GM06990 (cell line): ENCODE results near the gene HS3ST4.
"Not testable (repeated sequence)": the region's sequence is repeated elsewhere in the genome, so short reads cannot be mapped to it uniquely, and the experiment has no call there.

ENCODE experiments used
- DNase-seq: peaks from one replicate; pipeline ENCODE4 v3.0.0-alpha.2; 2011; ENCODE audit not compliant: insufficient read length; ENCODE audit errors: extremely low read depth
- H3K27me3 ChIP-seq: replicated peaks from 2 replicates; pipeline ENCODE4 v1.6.0; 2011; ENCODE audit warnings: low read length; ENCODE audit not compliant: control insufficient read depth, insufficient read depth
- H3K36me3 ChIP-seq: 2 replicates; pipeline ENCODE4 v1.5.1; 2011; ENCODE audit warnings: low read length; ENCODE audit not compliant: control insufficient read depth, insufficient read depth
- H3K4me3 ChIP-seq: replicated peaks from 2 replicates; pipeline ENCODE4 v1.5.1; 2011; ENCODE audit warnings: low read depth, mild to moderate bottlenecking, control low read depth, low read length
- TF ChIP-seq, protein P1 (sequence below): IDR thresholded peaks from 2 replicates; pipeline ENCODE4 v1.5.1; 2011; ENCODE audit warnings: low read length, control low read depth, mild to moderate bottlenecking, inconsistent platforms; ENCODE audit not compliant: insufficient read depth, poor library complexity, severe bottlenecking

Gene HS3ST4

DNA sequence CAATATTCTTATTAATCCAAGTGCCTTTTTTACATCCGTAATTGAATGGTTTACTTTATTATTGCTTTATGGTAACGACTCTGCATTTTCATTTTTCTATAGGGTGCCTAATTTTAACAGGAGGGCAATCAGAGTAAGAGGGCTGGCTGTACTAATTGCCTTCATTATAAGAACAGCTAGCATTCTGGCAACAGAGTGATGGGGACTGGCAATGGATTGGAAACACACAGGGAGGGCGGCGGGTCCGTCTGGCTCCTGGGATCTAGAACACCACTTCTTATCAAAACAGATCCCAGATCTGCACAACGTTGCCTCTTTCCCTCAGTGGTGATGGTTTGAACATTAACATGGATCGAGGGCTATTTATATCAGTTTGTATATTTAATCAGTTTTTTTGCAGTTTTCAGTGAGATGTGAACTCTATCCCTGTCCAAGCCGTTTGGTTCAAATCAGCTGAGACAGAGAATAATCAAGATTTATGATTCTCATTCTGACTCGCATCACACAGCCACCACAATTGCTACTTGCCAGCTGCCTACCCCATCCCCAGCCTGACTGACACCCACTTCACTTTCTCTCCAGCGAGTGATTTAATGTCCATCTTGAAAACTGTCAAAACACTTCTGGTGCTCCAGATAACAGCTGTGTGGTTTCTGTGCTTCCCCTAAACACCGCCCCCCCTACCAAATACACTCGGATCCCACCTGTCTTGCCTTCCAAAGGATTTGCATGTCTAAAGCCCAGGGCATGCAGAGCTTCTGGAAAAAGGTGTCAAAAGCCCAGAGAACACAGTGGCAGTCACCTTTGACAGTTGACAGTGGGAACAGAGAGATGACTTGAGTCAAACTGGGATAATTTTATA is 327.9 kb downstream of the HS3ST4 start:
- no peaks in the 10 kb centered on the region for H3K36me3 ChIP-seq
- DNase-seq = no peak
- H3K4me3 ChIP-seq = no peak overlapping the region
- TF ChIP-seq, protein P1, sequence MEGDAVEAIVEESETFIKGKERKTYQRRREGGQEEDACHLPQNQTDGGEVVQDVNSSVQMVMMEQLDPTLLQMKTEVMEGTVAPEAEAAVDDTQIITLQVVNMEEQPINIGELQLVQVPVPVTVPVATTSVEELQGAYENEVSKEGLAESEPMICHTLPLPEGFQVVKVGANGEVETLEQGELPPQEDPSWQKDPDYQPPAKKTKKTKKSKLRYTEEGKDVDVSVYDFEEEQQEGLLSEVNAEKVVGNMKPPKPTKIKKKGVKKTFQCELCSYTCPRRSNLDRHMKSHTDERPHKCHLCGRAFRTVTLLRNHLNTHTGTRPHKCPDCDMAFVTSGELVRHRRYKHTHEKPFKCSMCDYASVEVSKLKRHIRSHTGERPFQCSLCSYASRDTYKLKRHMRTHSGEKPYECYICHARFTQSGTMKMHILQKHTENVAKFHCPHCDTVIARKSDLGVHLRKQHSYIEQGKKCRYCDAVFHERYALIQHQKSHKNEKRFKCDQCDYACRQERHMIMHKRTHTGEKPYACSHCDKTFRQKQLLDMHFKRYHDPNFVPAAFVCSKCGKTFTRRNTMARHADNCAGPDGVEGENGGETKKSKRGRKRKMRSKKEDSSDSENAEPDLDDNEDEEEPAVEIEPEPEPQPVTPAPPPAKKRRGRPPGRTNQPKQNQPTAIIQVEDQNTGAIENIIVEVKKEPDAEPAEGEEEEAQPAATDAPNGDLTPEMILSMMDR = no peak
- no peaks in the 10 kb centered on the region for H3K27me3 ChIP-seq

DNA sequence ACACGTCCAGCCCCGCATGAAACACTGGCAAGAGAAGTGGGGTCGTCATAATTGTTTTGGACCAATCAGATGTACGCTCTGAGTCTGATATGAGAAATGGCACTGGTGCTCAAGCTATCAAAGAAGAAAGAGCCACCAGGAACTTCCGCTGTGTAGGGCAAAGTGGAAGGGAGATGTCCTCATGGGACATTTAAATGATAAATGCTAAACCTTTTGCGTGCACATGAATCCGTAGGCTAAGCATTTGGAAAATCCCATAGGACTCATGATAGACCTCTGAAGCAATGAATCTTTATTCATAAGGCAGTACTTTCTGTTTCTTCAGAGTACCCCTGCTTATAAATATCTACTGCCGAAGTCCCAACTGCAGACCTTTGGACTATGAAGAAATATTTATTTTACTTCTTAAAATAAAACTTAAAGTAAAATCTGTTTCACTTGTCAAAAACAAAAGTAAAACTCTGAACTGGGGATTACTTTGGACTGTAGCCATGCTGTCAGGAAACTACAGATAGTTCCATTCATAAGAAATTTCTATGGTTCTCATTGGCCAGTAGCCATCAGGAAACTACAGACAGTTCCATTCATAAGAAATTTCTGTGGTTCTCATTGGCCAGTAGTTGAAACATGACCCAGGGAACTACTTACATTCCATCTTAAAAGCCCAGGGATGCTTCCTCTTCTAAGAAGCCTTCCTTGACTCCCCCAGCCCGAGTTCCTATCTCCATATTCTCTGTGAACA is 335.1 kb downstream of the HS3ST4 start:
- DNase-seq = no peak
- H3K4me3 ChIP-seq = no peak overlapping the region
- no peaks in the 10 kb centered on the region for H3K27me3 ChIP-seq
- TF ChIP-seq, protein P1 = no peak
- no peaks in the 10 kb centered on the region for H3K36me3 ChIP-seq

DNA sequence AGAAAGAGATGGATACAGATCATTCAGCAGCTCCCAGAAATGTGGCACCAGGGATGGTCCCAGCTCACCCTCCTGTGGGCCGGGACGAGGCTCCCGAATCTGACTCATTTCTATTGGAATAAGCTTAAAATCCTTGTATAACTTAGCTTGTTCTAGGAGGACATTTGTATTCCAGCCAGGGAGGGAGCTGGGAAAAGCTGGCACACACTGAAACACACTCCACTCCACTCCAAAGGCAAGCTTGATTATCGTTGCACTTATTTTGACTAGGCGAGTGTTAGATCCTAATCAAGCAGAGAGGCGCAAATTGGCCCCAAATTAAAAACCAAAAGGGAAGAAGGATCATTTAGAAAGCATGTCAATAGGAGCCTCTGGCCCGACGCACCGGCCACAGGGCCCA is 339.5 kb downstream of the HS3ST4 start:
- Histone ChIP-seq H3K36me3 (no peaks in the 10 kb centered on the region), H3K27me3 (no peaks in the 10 kb centered on the region), H3K4me3 (no peak overlapping the region)
- TF ChIP-seq, protein P1 = no peak
- DNase-seq = no peak

DNA sequence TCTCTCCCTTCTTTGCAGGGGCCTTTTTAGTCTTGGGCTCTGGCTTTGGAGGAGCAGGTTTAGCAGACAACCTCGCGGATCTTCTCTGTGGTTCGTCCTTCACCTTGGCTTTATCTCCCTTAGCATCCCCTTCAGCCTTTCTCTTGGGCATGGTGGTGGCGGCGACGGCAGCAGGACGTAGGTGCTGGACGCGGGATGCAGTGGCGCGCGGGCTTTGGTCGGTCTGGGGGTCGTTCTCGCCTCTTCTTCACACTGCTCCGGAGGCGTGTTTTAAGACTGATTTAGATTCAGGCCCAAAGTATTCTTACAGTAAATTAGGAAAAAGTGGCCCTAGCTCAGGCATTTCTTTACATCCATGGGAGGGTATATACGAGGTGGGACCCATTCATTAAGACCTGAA is 340.9 kb downstream of the HS3ST4 start:
- H3K27me3 ChIP-seq, H3K36me3 ChIP-seq, H3K4me3 ChIP-seq, DNase-seq: not testable (repeated sequence)

DNA sequence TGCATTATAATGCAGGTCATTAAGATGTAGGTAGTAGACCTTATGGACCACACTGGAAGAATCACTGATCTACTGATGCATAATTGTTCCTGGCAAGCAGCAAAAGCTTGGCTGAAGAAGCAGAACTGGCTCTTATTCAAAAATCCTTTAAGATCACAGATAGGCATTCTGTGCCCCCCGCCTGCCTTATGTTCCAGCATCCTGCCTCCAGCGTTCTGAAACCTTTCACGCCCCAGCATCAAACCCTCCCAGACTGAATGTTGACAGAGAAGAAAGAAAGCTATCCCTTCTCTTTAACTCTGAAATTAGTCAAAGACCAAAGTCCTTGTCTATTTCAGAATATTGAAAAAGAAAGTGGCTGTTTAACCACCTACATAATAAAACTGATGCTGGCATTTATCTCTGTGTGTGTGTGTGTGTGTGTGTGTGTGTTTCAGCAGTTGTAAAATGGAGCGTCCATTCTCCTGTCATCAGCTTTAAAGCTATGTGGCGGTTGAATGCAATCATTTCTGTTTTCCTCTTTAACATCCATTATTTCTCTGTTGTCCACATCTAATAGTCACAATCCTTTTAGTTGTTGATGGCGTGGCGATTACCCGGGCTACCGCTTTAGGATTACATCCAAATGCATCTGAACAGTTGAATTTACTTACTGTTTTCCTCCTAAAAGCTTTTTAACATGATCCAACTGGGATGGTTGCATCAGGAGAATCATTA is 350.4 kb downstream of the HS3ST4 start:
- Histone ChIP-seq H3K36me3 (no peaks in the 10 kb centered on the region), H3K4me3 (no peak overlapping the region), H3K27me3 (no peaks in the 10 kb centered on the region)
- TF ChIP-seq, protein P1 = no peak
- DNase-seq = no peak

DNA sequence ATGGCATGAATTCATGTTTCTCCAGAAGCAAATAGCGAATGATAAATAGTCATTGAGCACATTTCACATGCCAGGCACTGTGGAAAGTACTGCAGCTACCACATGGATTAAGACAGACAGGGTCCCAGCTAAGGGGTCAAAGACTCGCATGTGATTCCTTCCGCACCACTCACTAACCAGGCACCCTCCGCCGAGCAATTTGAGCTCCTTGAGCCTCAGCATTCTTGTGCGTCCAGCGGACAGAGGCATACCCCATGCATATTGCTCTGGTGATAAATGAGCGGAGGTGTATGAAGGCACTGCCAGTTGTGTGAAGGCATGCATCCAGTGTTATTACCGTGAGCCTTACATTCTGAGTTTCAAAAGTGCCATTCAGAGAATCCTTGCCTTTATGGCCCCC is 358.7 kb downstream of the HS3ST4 start:
- Histone ChIP-seq H3K4me3 (no peak overlapping the region), H3K36me3 (no peaks in the 10 kb centered on the region), H3K27me3 (no peaks in the 10 kb centered on the region)
- no peak for DNase-seq
- TF ChIP-seq, protein P1 = no peak
